Sigmoid colon (tissue), 7 donors: ENCODE data around the gene SYNE2. TPM values are rescaled to one million over a fixed set of nuclear protein-coding genes. Genes with fewer than 3 reads are reported as not detected.

Source experiments
- DNase-seq: peaks from one replicate; pipeline ENCODE4 v3.0.0-alpha.2; 2019
- H3K27ac ChIP-seq, 4 donors: fragments of 200-600 bp; sonication (generic); one replicate each; pipeline ENCODE4 v1.5.1; 2016 to 2019; ENCODE audit warnings: mild to moderate bottlenecking in 1 of 4
- H3K27me3 ChIP-seq, 3 donors: fragments of 200-600 bp; sonication (generic); one replicate each; pipeline ENCODE4 v1.5.1; 2019; ENCODE audit warnings: mild to moderate bottlenecking in 1 of 3
- H3K36me3 ChIP-seq, 4 donors: fragments of 200-600 bp; sonication (generic); one replicate each; pipeline ENCODE4 v1.5.1; 2016 to 2019
- H3K4me1 ChIP-seq, 4 donors: fragments of 200-600 bp; sonication (generic); one replicate each; pipeline ENCODE4 v1.5.1; 2017 to 2019
- H3K4me3 ChIP-seq, 4 donors: fragments of 200-600 bp; sonication (generic); one replicate each; pipeline ENCODE4 v1.5.1; 2017 to 2019; ENCODE audit warnings: mild to moderate bottlenecking in 2 of 4, moderate library complexity in 1 of 4
- H3K9me3 ChIP-seq, 4 donors: fragments of 200-600 bp in 3 of 4; sonication (generic) in 3 of 4; one replicate each; pipeline versions ENCODE4 v1.5.1 to v1.6.1; 2013 to 2019
- CTCF ChIP-seq, 4 experiments: fragments of 450-650 bp in 3 of 4; fragments of 200-600 bp in 1 of 4; IDR thresholded peaks; one replicate each; pipeline ENCODE4 v1.5.1; 2016 to 2019; ENCODE audit warnings: antibody characterized with exemption in 4 of 4, mild to moderate bottlenecking in 3 of 4, moderate library complexity in 2 of 4
- EP300 ChIP-seq, 4 donors: sonication (generic); formaldehyde crosslinking; IDR thresholded peaks; one replicate each; pipeline ENCODE4 v1.6.1; 2017; ENCODE audit warnings: antibody characterized with exemption in 4 of 4
- POLR2A ChIP-seq, 2 donors: fragments of 450-650 bp; IDR thresholded peaks; one replicate each; pipeline ENCODE4 v1.6.1; 2016; ENCODE audit warnings: antibody characterized with exemption in 2 of 2, mild to moderate bottlenecking in 2 of 2, moderate library complexity in 2 of 2
- POLR2AphosphoS5 ChIP-seq, 4 donors: sonication (generic); formaldehyde crosslinking; IDR thresholded peaks; one replicate each; pipeline ENCODE4 v1.6.1; 2017; ENCODE audit warnings: antibody characterized with exemption in 4 of 4
- WGBS, 2 donors: extraction: QIAGEN DNeasy Blood & Tissue Kit; methylation state at CpG; one replicate each; pipeline ENCODE4 v1.1.7; 2013; 5-methylcytosine and 5-hydroxymethylcytosine counted together
- intact Hi-C: fragments of 100-400 bp; cut with DNase I; formaldehyde crosslinking; loops from one replicate; pipeline ENCODE4 v1.15.1; 2023
- polyA plus RNA-seq, 3 donors: library from polyadenylated mRNA; stranded (reverse); fragments of 200-250 nt; gene quantifications; one replicate each; pipeline ENCODE4 v1.2.3, GENCODE V29; 2013
- total RNA-seq, 4 donors: library from RNA; depleted of rRNA; stranded (reverse); fragments of >200 nt; gene quantifications; one replicate each; pipeline ENCODE4 v1.1.0, GENCODE V29; 2016
- donor health status: healthy with polysubstance abuse.
- donor health status: Bipolar disorder and iron deficiency.
- donor health status: healthy.

The SYNE2 gene
- total and polyA plus RNA-seq, 7 donors: 25.8 to 70.6 (median 54.6) TPM

- DNase-seq: no peak
- no peaks in the 10 kb centered on the region for H3K4me1 ChIP-seq
- 79 to 82% methylated on average over 2 of the region's 2 CpGs for WGBS, 2 donors
- no peak overlapping the region for H3K27ac ChIP-seq
- intact Hi-C loops: no loop called here
- TF ChIP-seq EP300 (IDR thresholded peaks at IDR 0.05) (no peak), CTCF (IDR thresholded peaks at IDR 0.05) (no peak), POLR2AphosphoS5 (IDR thresholded peaks at IDR 0.05) (no peak), POLR2A (IDR thresholded peaks at IDR 0.05) (no peak)
- H3K36me3 ChIP-seq: peaks cover 0 to 22% (median 3%) of the 10 kb centered on the region in 4 donors
- no peak overlapping the region for H3K4me3 ChIP-seq
- H3K9me3 ChIP-seq: no peaks in the 10 kb centered on the region
- H3K27me3 ChIP-seq: no peaks in the 10 kb centered on the region
Measured at GRCh38 chr14:64089920-64090319, 237.1 kb downstream of the SYNE2 start.

- intact Hi-C loops: no loop called here
- no peak overlapping the region for H3K27ac ChIP-seq
- DNase-seq: no peak
- no peaks in the 10 kb centered on the region for H3K9me3 ChIP-seq
- TF ChIP-seq POLR2A (IDR thresholded peaks at IDR 0.05): no peak
- TF ChIP-seq CTCF (IDR thresholded peaks at IDR 0.05): no peak
- H3K4me1 ChIP-seq: no peaks in the 10 kb centered on the region
- no peaks in the 10 kb centered on the region for H3K27me3 ChIP-seq
- WGBS, 2 donors: 17 to 60% methylated on average over 1 of the region's 1 CpG
- no peak overlapping the region for H3K4me3 ChIP-seq
- H3K36me3 ChIP-seq: peaks cover 0 to 21% (median 3%) of the 10 kb centered on the region in 4 donors
Measured at GRCh38 chr14:64091217-64091616, 238.4 kb downstream of the SYNE2 start.

- H3K9me3 ChIP-seq: no peaks in the 10 kb centered on the region
- no peak overlapping the region for H3K27ac ChIP-seq
- no peak for TF ChIP-seq EP300 (IDR thresholded peaks at IDR 0.05)
- TF ChIP-seq POLR2AphosphoS5 (IDR thresholded peaks at IDR 0.05): no peak
- TF ChIP-seq POLR2A (IDR thresholded peaks at IDR 0.05): no peak
- no peak for TF ChIP-seq CTCF (IDR thresholded peaks at IDR 0.05)
- H3K36me3 ChIP-seq: peaks cover 0 to 21% (median 3%) of the 10 kb centered on the region in 4 donors
- intact Hi-C loops: no loop called here
- 24 to 65% methylated on average over 4 of the region's 4 CpGs for WGBS, 2 donors
- no peak for DNase-seq
- no peaks in the 10 kb centered on the region for H3K27me3 ChIP-seq
- H3K4me1 ChIP-seq: no peaks in the 10 kb centered on the region
- H3K4me3 ChIP-seq: no peak overlapping the region
Measured at GRCh38 chr14:64092338-64092737, 239.5 kb downstream of the SYNE2 start.

GRCh38 chr14:64092940-64093339 lies 240.1 kb downstream of the SYNE2 start:
- H3K36me3 ChIP-seq: peaks cover 0 to 23% (median 0%) of the 10 kb centered on the region in 4 donors
- H3K9me3 ChIP-seq: no peaks in the 10 kb centered on the region
- TF ChIP-seq CTCF (IDR thresholded peaks at IDR 0.05): no peak
- TF ChIP-seq POLR2A (IDR thresholded peaks at IDR 0.05): no peak
- TF ChIP-seq EP300 (IDR thresholded peaks at IDR 0.05): no peak
- TF ChIP-seq POLR2AphosphoS5 (IDR thresholded peaks at IDR 0.05): no peak
- intact Hi-C loops: no loop called here
- H3K4me3 ChIP-seq: no peak overlapping the region
- H3K27ac ChIP-seq: no peak overlapping the region
- no peaks in the 10 kb centered on the region for H3K27me3 ChIP-seq
- H3K4me1 ChIP-seq: no peaks in the 10 kb centered on the region
- no peak for DNase-seq
- 18 to 61% methylated on average over 5 of the region's 5 CpGs for WGBS, 2 donors

- Histone ChIP-seq H3K36me3 (peaks cover 0 to 26% (median 0%) of the 10 kb centered on the region in 4 donors), H3K9me3 (no peaks in the 10 kb centered on the region), H3K27me3 (no peaks in the 10 kb centered on the region), H3K27ac (no peak overlapping the region), H3K4me1 (no peaks in the 10 kb centered on the region), H3K4me3 (no peak overlapping the region)
- 95 to 96% methylated on average over 3 of the region's 3 CpGs for WGBS, 2 donors
- intact Hi-C loops: no loop called here
- no peak for DNase-seq
- TF ChIP-seq EP300 (IDR thresholded peaks at IDR 0.05): no peak
Measured at GRCh38 chr14:64095620-64096019, 242.8 kb downstream of the SYNE2 start.
